HL-60 (cell line): Measurements from ENCODE around the gene ARL8A.

Experiments
- CTCF ChIP-seq: IDR thresholded peaks from one replicate; pipeline ENCODE4 v1.5.1; 2011; ENCODE audit warnings: low read length, control low read depth, inconsistent platforms; ENCODE audit not compliant: insufficient read depth
- SPI1 ChIP-seq: IDR thresholded peaks from 2 replicates; pipeline ENCODE4 v1.6.1; 2012; ENCODE audit warnings: low read depth, mild to moderate bottlenecking, borderline replicate concordance

GRCh38 chr1:202088206-202088605, 56.3 kb downstream of the ARL8A start:
- TF ChIP-seq SPI1, result no peak
- no peak for TF ChIP-seq CTCF
